SK-N-DZ (cell line): ENCODE measurements around the gene UFC1.

Experiments
- DNase-seq: peaks from one replicate; pipeline ENCODE4 v3.0.0-alpha.2; 2015; ENCODE audit warnings: low spot score

The UFC1 gene

DNA sequence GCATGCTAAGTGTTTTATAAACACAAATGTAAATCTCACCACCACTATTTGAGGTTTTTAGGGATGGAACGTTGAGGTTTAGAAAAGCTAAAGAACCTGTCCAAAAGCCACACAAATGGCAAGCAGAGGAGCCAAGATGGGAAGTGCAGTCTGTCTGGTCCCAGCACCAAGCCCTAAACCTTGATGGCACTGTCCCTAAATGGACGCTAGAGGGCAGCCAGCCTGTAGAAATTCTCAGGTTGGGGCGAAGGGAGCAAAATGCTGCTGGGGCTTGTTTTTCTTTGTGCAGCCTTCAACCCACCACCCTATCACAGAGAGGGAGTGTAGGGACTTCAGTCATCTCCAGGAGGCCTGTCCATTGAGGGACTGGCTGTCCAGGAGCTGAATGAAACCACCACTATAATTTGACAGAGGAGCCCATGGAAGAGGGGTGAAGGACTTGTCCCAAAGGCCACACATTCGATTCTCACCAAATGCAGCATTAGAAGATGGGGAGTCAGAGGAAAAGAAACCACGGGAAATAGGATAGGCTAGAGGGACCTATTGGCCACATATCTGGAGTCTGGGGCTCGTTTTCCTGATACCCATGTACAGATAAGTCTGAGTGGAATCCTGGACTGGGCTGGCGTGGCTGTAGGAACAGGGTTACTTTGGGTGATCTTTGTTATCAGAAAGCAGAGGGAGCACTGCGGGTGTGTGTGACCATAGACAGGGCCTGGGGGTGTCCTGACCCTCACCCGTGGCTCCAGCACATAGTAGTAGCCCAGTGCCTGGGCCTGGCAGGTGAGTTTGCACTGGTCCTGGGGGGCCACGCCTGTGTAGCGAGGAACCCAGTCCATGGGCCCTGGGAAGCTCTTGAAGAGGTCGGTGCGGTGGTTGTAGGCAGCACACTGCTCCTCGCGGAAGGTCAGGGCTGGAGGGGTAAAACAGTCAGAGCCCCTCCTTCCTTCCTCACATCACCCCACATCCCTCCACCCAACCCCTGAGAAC, 39.0 kb downstream of the UFC1 start:
- peak; percentile 74 for DNase-seq

DNA sequence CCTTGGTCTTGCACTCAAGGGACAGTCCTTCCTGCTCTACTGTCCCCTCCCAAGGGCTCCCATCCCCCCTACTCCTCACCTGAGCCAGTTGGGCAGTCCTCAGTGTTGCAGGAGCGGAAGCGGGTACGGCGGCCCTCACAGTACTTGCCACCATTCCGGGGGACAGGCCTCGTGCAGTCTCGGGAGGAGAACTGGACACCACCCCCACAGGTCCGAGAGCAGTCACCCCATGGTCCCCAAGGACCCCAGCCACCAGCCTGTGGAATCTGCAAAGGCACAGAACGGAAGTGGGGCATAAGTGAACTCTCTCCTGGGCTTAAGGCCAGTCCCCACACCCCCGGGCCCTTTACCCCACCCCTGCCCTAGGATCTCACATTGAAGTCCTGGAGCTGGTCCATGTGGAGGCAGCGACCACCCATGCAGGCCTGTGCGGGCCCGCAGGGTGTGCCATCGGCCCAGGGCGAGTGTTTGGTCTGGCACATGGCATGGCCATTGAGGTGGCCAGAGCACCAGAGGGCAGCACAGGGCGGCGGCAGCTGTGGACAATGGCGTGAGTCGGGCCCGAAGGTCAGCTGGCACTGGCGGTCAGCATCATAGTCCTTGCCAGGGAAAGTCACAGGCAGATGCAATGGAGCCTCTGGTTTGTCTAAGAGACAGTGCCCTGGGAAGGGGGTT, 39.9 kb downstream of the UFC1 start:
- DNase-seq: no peak

DNA sequence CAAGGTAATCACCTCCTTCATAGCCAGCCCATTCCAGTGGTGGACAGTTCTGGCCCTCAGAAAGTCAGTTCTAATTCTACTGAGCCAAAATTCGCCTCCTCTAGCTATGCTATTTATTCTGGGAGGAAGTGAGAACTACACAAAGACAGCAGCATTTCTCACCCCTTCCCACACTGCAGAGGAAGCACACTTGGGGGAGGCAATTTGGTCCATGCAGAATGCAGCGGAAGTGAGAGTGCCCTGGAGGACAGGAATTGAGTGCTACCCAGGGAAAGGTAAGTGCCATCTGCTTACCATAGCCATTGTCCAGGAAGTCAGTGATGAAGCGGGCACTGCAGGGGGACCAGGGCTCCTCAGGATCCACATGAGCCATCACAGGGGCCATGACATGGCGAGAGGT, 41.4 kb downstream of the UFC1 start:
- no peak for DNase-seq

DNA sequence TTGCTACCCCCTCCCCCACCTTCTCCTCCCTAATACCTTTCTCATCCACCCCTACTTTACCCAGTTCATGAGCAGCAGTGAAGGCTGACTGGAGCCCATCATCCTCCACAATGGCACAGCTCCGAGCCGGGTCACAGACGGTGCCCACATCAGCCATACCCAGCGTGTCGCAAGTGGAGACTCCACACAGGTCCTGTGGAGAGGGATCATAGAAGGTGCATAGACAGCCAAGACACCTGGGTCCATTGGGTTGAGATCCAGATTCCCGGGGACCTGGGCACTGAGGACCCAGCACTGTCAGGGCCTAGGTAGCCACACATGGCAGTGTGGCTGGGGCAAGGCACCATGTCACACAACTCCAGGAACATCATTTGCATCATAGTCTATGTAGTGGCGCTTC, 42.3 kb downstream of the UFC1 start:
- DNase-seq: no peak

DNA sequence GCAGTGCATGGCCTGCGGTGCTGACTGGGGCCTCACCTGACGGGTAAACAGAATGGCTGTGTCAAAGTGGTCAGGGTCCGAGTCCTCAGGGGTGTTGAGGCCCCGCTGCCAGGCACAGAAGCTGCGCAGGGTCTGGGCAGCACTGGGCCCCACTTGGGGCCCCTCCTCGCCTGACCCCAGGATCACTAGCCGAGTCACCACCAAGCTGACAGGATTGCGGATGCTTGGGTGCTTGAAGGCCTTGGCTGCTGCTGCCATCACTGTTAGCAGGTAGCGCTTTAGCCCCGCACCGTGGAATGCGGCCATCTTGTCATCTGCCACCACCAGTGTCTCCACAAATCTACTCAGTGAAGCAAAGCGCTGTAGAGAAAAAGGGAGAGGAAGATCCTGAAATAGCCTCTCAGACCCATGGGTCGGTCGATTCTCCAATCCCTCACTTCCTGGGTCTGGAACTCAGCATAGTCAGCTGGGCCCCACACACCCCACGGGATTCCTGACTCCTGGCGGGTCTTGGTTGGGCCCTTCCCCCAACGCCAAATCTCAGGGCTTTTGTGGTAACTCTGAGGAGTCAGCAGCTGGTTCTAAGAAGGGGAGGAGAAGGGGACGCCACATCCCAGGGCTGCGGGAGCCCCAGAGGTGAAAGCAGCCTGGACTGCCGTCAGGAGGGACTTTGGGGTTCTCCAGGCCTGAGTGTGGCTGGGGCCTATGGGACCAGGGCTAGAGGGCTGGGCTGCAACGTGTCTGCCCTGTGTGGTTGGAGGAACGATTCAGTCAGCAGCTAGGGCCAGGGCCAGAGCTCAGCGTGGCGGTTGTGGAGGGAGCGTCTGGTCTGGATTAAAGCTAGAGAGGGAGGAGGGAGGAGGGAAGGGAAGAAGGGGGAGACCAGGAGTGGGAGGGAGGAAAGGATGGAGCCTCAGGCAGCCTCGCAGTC, 43.0 kb downstream of the UFC1 start:
- peak; percentile 92 for DNase-seq

DNA sequence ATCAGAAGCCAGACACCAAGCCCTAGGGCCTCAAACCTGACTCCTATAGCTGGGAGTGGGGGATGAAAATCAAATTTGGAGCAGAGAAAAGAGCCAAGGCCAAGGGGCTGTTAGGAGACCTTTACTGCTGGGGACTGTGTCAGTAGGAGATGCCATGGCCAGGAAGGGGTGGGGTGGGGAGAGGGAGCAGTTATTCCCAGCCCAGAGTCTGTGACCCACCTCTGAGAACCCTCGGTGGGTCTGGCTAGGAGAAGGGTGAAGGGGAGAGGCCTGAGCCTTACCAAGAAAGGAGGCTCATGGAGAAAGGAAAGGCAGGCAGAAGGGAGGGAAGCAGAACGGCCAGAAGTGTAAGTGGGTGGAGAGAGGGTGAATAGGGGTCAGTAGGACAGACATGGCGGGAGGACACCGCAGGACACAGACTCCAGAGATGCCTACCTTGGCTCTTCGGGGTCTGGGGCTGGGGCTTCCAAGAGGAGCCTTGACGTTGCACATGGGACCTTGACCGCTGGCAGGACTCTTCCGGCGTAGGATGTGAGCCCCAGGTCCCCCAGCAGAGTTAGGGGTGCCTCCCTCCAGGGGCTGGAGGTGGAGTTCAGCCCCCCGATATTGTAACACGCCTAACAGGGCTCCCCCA, 43.9 kb downstream of the UFC1 start:
- no peak for DNase-seq

DNA sequence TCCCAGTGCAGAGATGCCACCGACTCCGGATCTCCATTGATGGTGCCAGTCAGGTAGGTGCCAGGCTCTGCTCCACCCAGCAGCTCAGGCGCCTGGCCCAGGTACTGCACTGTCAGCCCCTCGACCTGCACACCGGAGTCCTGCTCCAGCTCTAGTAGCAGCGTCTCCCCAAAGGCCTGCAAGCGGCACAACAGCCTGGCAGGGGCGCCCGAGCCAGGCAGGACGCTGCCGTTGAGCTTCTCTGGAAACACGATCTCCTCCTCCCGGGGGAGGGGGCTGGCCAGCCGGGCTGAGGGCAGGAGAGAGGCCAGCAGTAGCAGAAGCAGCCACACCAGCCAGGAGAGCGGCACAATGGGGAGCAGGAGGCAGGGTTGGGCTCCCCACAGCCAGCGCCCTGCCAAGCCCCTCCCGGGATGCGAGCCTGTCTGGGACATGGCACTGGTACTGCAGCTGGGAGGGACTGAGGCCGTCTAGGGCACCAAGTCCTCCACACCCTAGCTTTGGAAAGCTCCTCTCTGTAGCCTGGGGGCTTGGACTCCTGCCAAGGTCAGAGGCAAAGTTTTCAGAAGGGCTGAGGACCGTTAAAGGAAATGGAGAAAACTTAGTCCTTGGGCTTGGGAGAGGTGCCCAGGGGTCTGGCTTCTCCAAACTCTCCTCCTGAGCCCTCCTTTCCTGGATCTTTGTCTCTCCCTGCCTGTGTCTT, 44.6 kb downstream of the UFC1 start:
- DNase-seq: peak; percentile 62

DNA sequence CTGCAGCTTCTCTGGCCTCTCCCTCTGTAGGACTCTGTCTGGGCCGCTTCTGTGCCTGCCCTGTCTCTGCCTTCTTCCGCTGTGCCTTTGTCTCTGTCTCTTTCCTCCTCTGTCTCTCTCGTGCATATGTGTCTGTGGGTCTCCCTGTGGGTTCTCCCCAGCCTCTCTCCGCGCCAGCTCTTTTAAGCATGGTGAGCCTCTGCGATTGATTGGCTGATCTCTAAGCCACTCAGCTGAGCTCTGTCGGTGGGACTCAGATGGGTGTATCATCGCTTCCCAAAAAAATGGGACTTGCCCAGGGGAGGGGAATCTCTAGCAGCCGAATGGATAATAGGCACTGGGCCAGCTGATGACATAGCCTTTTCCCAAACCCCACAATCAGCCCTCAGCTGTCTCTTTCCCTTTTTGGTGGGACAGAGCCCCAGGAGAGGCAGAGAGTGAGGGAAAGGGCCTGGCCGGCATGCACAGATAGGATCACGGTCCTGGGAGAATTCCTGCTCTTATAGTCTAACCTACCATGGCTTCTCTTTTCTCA, 45.2 kb downstream of the UFC1 start, which contains the start of gene ADAMTS4:
Gene ADAMTS4 (minus strand): TSS at position 158 of the 535 bp plus-strand sequence. CDS start 427 bp downstream, outside the sequence.
- DNase-seq: peak; percentile 86

DNA sequence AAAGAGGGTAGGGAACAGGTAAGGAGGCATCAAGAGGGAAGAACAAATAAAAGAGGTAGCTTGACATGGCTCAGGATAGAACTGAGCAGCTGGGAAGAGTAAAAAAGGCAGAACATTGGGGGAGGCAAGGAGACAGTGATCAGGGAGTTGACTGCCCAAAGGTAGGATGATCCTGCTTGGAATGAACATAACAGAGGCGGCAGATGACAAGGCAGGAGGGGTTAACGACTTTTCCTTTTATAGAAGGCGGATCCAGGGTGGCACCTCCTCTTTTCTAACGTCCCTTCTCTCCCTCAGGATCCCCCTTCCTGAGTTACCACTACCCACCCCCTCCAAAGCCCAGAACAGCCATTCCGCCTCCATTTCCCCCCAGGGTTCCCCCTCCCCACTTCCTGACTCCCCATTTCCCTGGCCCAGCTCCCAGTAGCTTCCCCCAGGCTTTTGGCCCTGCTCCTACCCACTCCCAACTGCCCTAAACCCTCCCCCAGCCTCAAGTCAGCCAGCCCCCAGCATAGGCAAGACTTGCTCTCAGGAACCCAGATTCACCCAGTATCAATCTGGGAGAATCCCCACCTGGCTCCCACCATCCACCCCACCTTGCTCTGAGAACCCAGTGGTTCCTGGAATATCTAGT, 45.8 kb downstream of the UFC1 start:
- no peak for DNase-seq

DNA sequence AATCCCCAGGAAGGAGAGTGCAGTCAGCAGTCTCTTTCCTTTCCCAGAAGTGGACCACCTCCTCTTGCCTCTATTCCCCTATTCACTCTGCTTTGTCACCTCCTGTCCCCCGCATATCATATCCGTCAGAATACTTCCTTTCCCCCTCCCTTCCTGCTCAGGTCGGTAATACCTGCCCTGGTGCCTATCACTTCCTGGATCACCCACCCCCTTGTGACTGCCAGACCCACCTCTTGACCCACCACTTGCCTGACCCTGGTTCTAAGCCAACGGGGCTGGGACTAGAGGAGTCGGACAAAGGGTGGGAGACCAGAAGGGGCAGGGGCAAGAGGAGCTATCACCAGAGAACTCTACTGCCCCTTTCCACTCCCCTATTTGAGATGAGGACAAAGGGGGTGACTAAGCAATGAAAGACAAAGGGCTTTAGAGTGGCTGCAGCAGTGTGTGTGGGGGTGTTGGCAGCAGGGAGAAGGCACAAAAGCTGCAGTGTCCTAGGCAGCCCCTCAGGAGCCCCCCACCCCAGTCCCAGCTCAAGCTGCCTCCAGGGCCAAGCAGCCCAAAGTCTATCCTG, 46.7 kb downstream of the UFC1 start:
- no peak for DNase-seq

DNA sequence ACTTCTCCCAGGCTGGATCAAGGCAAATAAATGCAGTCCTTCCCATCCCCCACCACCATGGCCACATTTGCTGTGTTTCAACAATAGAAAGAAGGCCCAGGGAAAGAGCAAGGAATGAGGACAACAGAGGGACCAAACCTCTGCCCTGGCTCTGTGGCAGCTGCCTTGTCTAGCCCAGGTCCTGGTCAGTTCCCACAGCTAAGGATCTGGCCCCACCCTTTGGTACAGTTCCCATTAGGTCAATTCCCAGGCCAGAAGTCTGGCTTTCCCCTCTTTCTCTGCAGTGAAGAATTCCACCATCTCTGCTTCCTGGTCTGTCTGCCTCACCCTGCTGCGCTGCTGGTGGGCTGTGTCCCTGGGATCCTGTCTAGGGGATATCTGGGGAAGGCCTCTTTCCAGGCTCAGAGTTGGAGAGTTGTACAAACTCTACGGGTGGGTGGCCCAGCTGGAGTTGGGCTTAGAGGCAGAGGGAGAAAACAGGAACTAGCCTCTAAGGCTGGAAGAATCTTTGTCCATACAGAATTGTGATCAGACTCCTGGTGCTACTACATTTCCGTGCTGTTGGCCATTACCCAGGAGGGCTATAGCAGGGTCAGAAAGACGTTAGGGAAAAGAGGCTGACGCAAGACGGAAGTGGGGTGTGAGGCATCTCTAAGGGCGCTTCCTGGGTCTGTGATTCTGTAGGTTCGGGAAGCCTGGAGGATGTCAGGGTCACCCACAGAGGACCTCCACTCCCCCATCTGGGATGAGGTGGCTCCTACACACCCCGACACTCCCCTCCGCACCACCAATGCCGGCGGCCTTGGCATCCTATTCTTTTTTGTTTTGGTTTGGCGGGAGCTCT, 47.4 kb downstream of the UFC1 start:
- no peak for DNase-seq

DNA sequence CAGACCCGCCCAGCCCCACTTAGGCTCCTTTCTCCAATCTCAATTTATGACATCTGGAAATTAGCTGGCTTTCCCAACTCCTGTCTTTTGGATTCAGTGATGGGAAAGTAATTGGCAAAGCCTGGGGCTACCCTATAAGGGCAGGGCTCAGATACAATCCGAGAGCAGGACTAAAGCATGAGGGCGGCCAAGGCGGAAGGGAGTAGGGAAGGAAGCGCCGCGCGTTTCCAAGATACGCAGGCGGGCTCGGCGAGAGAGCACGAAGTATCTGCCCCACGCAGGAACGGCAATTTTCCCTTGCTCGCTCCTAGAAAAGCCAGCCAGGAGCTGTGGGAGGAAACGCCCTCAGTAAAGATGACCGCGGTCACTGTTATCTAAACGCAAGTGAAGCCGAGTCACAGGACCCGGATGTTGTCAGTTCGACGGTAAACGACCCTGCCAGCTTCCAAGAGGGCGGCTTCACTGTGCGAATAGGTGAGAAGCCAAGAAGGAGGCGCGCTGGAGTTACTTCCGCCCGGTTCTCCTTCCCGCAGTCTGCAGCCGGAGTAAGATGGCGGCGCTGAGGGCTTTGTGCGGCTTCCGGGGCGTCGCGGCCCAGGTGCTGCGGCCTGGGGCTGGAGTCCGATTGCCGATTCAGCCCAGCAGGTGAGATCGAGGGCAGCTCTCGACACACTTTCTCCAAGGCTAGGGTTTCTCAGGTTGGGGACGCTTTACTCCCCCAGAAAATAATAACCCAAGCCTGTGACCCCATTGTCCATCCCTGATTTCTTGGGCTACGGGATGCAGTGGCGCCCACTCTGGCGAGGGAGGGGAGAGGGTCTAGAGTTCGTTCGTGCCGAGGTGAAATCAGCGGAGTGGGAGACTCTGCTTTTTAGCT, 48.3 kb downstream of the UFC1 start, which contains the start of gene NDUFS2:
Gene NDUFS2 (plus strand): TSS at position 532 of the 877 bp plus-strand sequence. CDS start 19 bp downstream, at position 551.
- DNase-seq: peak; percentile 99

DNA sequence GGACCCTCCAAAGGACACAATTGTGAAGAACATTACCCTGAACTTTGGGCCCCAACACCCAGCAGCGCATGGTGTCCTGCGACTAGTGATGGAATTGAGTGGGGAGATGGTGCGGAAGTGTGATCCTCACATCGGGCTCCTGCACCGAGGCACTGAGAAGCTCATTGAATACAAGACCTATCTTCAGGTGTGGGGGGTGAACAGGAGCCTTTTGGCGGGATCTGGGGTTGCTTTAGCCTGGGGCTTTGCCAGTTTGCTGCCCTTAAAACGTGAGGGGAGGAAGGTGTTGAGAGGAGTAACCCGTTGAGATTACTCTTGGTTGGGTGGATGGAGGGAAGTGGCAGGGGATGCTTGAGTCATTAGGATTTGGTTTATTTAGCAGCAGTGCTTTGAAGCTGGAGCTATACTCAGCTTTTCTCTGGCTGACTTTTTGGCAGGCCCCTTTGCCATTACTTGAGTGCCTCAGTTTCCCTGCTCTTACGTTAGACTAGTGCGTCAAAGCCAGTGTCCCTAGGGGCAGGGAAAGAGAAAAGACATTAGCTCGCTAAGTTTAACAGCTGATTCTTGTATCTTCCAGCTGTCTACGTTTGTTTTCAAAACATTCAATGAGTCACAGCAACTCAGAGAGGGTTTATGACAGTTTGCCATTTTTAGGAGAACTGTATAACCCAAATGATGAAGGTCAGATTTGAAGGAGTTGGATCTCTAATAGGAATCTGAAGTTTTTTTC, 52.8 kb downstream of the UFC1 start:
- no peak for DNase-seq

DNA sequence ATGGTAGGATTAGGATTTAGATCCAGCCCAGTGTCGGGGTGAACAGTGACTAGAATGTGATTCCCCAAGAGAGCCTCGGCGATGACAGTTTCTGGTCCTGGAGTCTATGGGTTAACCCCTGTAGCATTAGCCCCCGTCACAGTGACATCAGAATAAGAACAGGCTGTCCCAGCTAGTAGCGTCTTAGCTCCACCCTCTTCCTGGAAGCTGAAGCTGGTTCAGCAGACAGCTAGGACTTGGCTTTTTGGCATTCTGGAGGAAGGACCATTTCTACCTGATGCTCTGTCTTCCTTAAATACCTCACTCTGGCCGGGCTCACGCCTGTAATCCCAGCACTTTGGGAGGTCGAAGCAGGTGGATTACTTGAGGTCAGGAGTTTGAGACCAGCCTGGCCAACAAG, 53.4 kb downstream of the UFC1 start:
- DNase-seq: no peak
